ENCODE measurements around the gene C16orf86. TPM values are rescaled to one million over a fixed set of nuclear protein-coding genes. Genes with fewer than 3 reads are reported as not detected.
A peak's percentile ranks its signal among the peaks of the same experiment; 100 is the strongest.

Gene C16orf86, protein sequence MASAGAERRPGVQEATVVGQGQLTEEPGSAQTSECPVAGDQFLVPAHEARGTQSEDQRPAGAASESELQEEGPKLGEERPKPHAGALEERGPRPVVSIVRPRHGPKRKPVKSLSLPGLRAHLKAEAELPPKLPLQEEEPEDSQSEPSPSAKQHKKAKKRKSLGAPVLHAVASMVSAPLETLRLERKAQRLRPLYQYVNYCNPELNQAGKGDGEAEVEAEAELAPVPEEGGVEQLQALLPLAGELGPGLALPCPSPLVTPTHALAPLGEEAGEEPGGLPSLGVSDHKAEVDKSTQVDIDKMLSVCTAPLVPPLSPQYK
- total RNA-seq = 2.5 and 2.6 TPM in 2 replicates
- long read RNA-seq = 0 reads

- peak; percentile 80 for DNase-seq (ENCODE audit: low spot score, unreplicated experiment)
- TF ChIP-seq, protein P1, sequence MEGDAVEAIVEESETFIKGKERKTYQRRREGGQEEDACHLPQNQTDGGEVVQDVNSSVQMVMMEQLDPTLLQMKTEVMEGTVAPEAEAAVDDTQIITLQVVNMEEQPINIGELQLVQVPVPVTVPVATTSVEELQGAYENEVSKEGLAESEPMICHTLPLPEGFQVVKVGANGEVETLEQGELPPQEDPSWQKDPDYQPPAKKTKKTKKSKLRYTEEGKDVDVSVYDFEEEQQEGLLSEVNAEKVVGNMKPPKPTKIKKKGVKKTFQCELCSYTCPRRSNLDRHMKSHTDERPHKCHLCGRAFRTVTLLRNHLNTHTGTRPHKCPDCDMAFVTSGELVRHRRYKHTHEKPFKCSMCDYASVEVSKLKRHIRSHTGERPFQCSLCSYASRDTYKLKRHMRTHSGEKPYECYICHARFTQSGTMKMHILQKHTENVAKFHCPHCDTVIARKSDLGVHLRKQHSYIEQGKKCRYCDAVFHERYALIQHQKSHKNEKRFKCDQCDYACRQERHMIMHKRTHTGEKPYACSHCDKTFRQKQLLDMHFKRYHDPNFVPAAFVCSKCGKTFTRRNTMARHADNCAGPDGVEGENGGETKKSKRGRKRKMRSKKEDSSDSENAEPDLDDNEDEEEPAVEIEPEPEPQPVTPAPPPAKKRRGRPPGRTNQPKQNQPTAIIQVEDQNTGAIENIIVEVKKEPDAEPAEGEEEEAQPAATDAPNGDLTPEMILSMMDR (IDR thresholded peaks at IDR 0.05; ENCODE audit: unreplicated experiment) = no peak
- Mint-ChIP-seq H3K9me3 (ENCODE audit: low read depth) (no peaks in the 10 kb centered on the region), H3K27me3 (no peaks in the 10 kb centered on the region), H3K4me3 (ENCODE audit: low read depth) (peak within 1 kb of the TSS; percentile 80), H3K36me3 (ENCODE audit: insufficient read depth) (peaks cover 4% of the 10 kb centered on the region), H3K27ac (peak within 1 kb of the TSS; percentile 74), H3K4me1 (ENCODE audit: low read depth) (peaks cover 3% of the 10 kb centered on the region)
Observed at GRCh38 chr16:67666559-67667452, at the start of gene C16orf86, which contains the start of gene ENKD1. Gene C16orf86 (plus strand): TSS chr16:67666814. CDS start chr16:67666971, 157 bp downstream. Gene ENKD1 (minus strand): TSS chr16:67666750. CDS start chr16:67666442, 308 bp downstream.

DNA sequence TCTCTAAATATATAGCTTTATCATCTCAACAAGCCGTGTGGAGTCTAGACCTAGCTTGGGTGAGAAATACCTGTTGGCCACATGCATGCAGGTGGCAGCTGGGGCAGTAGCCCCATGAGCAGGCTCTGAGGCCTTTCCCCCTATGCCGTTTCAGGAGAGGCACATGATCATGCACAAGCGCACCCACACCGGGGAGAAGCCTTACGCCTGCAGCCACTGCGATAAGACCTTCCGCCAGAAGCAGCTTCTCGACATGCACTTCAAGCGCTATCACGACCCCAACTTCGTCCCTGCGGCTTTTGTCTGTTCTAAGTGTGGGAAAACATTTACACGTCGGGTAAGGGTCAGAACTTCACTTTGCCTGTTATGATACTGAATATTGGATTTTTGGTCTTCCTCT, 38.4 kb upstream of the C16orf86 start:
- H3K4me1 Mint-ChIP-seq (ENCODE audit: low read depth) = no peaks in the 10 kb centered on the region
- H3K36me3 Mint-ChIP-seq (ENCODE audit: insufficient read depth) = peaks cover 29% of the 10 kb centered on the region
- no peaks in the 10 kb centered on the region for H3K27me3 Mint-ChIP-seq

GRCh38 chr16:67632415-67633172, 34.0 kb upstream of the C16orf86 start:
- TF ChIP-seq, protein P1 (IDR thresholded peaks at IDR 0.05; ENCODE audit: unreplicated experiment) = no peak
- no peak for DNase-seq (ENCODE audit: low spot score, unreplicated experiment)
- peak overlapping the region; percentile 73 for H3K27ac Mint-ChIP-seq
- no peak overlapping the region for H3K4me3 Mint-ChIP-seq (ENCODE audit: low read depth)
- no peaks in the 10 kb centered on the region for H3K9me3 Mint-ChIP-seq (ENCODE audit: low read depth)
- no peaks in the 10 kb centered on the region for H3K4me1 Mint-ChIP-seq (ENCODE audit: low read depth)
- peaks cover 25% of the 10 kb centered on the region for H3K36me3 Mint-ChIP-seq (ENCODE audit: insufficient read depth)
- no peaks in the 10 kb centered on the region for H3K27me3 Mint-ChIP-seq

More for the DNA sequence above, 38.4 kb upstream of the C16orf86 start:
- Mint-ChIP-seq H3K9me3 (ENCODE audit: low read depth) (no peaks in the 10 kb centered on the region), H3K4me3 (ENCODE audit: low read depth) (no peak overlapping the region), H3K27ac (peak overlapping the region; percentile 20)
- no peak for DNase-seq (ENCODE audit: low spot score, unreplicated experiment)
- TF ChIP-seq, protein P1 (IDR thresholded peaks at IDR 0.05; ENCODE audit: unreplicated experiment) = no peak

- Mint-ChIP-seq H3K4me1 (ENCODE audit: low read depth) (no peaks in the 10 kb centered on the region), H3K36me3 (ENCODE audit: insufficient read depth) (peaks cover 27% of the 10 kb centered on the region)
Observed at GRCh38 chr16:67636713-67637112, 29.9 kb upstream of the C16orf86 start.

More at GRCh38 chr16:67636713-67637112, 29.9 kb upstream of the C16orf86 start:
- Mint-ChIP-seq H3K4me3 (ENCODE audit: low read depth) (no peak overlapping the region), H3K27me3 (no peaks in the 10 kb centered on the region), H3K9me3 (ENCODE audit: low read depth) (no peaks in the 10 kb centered on the region), H3K27ac (no peak overlapping the region)
- TF ChIP-seq, protein P1 (IDR thresholded peaks at IDR 0.05; ENCODE audit: unreplicated experiment) = no peak
- DNase-seq (ENCODE audit: low spot score, unreplicated experiment) = no peak

Data from progenitor cell of endocrine pancreas (in vitro differentiated cells).